Right ventricle myocardium superior (tissue), 1 donor: Measurements from ENCODE around the gene YTHDC1. TPM values are rescaled to one million over a fixed set of nuclear protein-coding genes. Genes with fewer than 3 reads are reported as not detected.
"Not testable (repeated sequence)": the region's sequence is repeated elsewhere in the genome, so short reads cannot be mapped to it uniquely, and the experiment has no call there.

Source experiments
- ATAC-seq: fragments of 200-7000 bp; cut with Tn5 transposase; one replicate; pipeline ENCODE4 v1.9.1; 2020; ENCODE audit warnings: mild to moderate bottlenecking; ENCODE audit not compliant: poor library complexity
- DNase-seq: peaks from one replicate; pipeline ENCODE4 v3.0.0-alpha.2; 2020
- intact Hi-C: fragments of 100-400 bp; cut with DNase I; formaldehyde crosslinking; loops from one replicate; pipeline ENCODE4 v1.11.2; 2022
- total RNA-seq: library from RNA; stranded (reverse); fragmentation: NEBNext Ultra II Directional; extraction: Animal tissue kit (Norgen Biotek cat#: 25700); gene quantifications from one replicate; pipeline ENCODE4 v1.2.1, GENCODE V29; 2021
- donor health status: DM: no; HTN: yes; CAD: no; lungs with severe emphysema.

The YTHDC1 gene
- total RNA-seq, 1 donor from 2014 or later, result 50.0 TPM

GRCh38 chr4:68310651-68311247 is 39.1 kb downstream of the YTHDC1 start:
- no peak for DNase-seq
- intact Hi-C loops, result no loop called here

GRCh38 chr4:68304731-68305130 is 45.2 kb downstream of the YTHDC1 start:
- no peak for ATAC-seq
- intact Hi-C loops, result no loop called here
- DNase-seq, result no peak

More at GRCh38 chr4:68310651-68311247, 39.1 kb downstream of the YTHDC1 start:
- no peak for ATAC-seq

GRCh38 chr4:68299492-68300457 is 50.1 kb downstream of the YTHDC1 start:
- intact Hi-C loops, result no loop called here
- no peak for ATAC-seq

GRCh38 chr4:68297137-68297536 is 52.8 kb downstream of the YTHDC1 start:
- no peak for ATAC-seq
- DNase-seq, result no peak
- intact Hi-C loops, result no loop called here

More at GRCh38 chr4:68299492-68300457, 50.1 kb downstream of the YTHDC1 start:
- DNase-seq, result no peak

- ATAC-seq, result no peak
- no peak for DNase-seq
- intact Hi-C loops, result no loop called here
Observed at GRCh38 chr4:68291256-68291655, 58.6 kb downstream of the YTHDC1 start.

GRCh38 chr4:68288393-68288740 is 61.5 kb downstream of the YTHDC1 start:
- DNase-seq, result no peak
- no peak for ATAC-seq
- intact Hi-C loops, result no loop called here

GRCh38 chr4:68287704-68288392 is 62.0 kb downstream of the YTHDC1 start:
- DNase-seq (no peak), ATAC-seq (no peak)
- intact Hi-C loops, result no loop called here

GRCh38 chr4:68283714-68284113 is 66.2 kb downstream of the YTHDC1 start:
- intact Hi-C loops, result no loop called here
- no peak for DNase-seq
- ATAC-seq, result no peak

GRCh38 chr4:68283095-68283494 is 66.8 kb downstream of the YTHDC1 start:
- DNase-seq (no peak), ATAC-seq (no peak)
- intact Hi-C loops, result no loop called here

GRCh38 chr4:68281796-68282740 is 67.8 kb downstream of the YTHDC1 start:
- intact Hi-C loops, ATAC-seq: not testable (repeated sequence)

GRCh38 chr4:68278029-68278428 is 71.9 kb downstream of the YTHDC1 start:
- intact Hi-C loops, result no loop called here
- DNase-seq (no peak), ATAC-seq (no peak)

More at GRCh38 chr4:68281796-68282740, 67.8 kb downstream of the YTHDC1 start:
- DNase-seq, result not testable (repeated sequence)

- no peak for DNase-seq
- intact Hi-C loops, result no loop called here
- ATAC-seq, result no peak
Observed at GRCh38 chr4:68277627-68278026, 72.3 kb downstream of the YTHDC1 start.

- intact Hi-C loops, result no loop called here
- DNase-seq (no peak), ATAC-seq (no peak)
Observed at GRCh38 chr4:68272860-68273259, 77.0 kb downstream of the YTHDC1 start.

GRCh38 chr4:68272380-68272779 is 77.5 kb downstream of the YTHDC1 start:
- intact Hi-C loops, result no loop called here
- DNase-seq, result no peak

GRCh38 chr4:68271851-68272357 is 78.0 kb downstream of the YTHDC1 start:
- ATAC-seq (peak; percentile 83), DNase-seq (no peak)
- intact Hi-C loops, result loop anchor here (2.0 kb wide), 1 partner anchor 105 kb away; no protein-coding TSS in a partner anchor

More at GRCh38 chr4:68272380-68272779, 77.5 kb downstream of the YTHDC1 start:
- no peak for ATAC-seq

GRCh38 chr4:68267433-68267944 is 82.4 kb downstream of the YTHDC1 start:
- intact Hi-C loops, result no loop called here
- no peak for DNase-seq
- ATAC-seq, result no peak

- intact Hi-C loops, result no loop called here
- no peak for ATAC-seq
- no peak for DNase-seq
Observed at GRCh38 chr4:68264875-68265565, 84.9 kb downstream of the YTHDC1 start.
